Common myeloid progenitor, CD34-positive (primary cell): ENCODE data around the gene BPIFB3.
"Not testable (repeated sequence)": the region's sequence is repeated elsewhere in the genome, so short reads cannot be mapped to it uniquely, and the experiment has no call there.

ENCODE experiments used
- CTCF ChIA-PET: fragments of 350-600 bp; sonication (Branson Sonifier 250); formaldehyde crosslinking; loops from one replicate; lab custom pipeline; 2021; ENCODE audit warnings: antibody characterized with exemption; lab: Charles Lee
- POLR2A ChIA-PET: fragments of 350-600 bp; sonication (Branson Sonifier 250); formaldehyde crosslinking; loops from one replicate; lab custom pipeline; 2021; ENCODE audit warnings: antibody characterized with exemption; lab: Charles Lee
- DNase-seq, 3 donors: peaks; one replicate each; pipeline versions ENCODE4 v3.0.0 to v3.0.0-alpha.2; 2013
- H3K27ac ChIP-seq, 2 experiments: 1 replicate in 1 of 2; 2 replicates in 1 of 2; pipeline ENCODE4 v1.7.0; 2013; ENCODE audit warnings: inconsistent platforms in 2 of 2, low read length in 2 of 2, mild to moderate bottlenecking in 2 of 2, low read depth in 1 of 2, moderate library complexity in 1 of 2; ENCODE audit not compliant: severe bottlenecking in 2 of 2, insufficient read depth in 1 of 2, poor library complexity in 1 of 2
- H3K27me3 ChIP-seq, 5 experiments: replicated peaks in 2 of 5; 1 replicate in 3 of 5; 2 replicates in 2 of 5; pipeline versions ENCODE4 v1.6.1 to v1.7.0; 2013; ENCODE audit warnings: low read length in 4 of 5, mild to moderate bottlenecking in 2 of 5, moderate library complexity in 2 of 5, inconsistent platforms in 1 of 5; ENCODE audit not compliant: insufficient read depth in 5 of 5, control insufficient read depth in 4 of 5
- H3K36me3 ChIP-seq, 4 experiments: 1 replicate in 2 of 4; 2 replicates in 2 of 4; pipeline versions ENCODE4 v1.6.1 to v1.7.0; 2013; ENCODE audit warnings: low read length in 3 of 4, control low read depth in 1 of 4, mild to moderate bottlenecking in 1 of 4; ENCODE audit not compliant: control insufficient read depth in 4 of 4, insufficient read depth in 4 of 4
- H3K4me1 ChIP-seq, 4 experiments: 1 replicate in 3 of 4; 2 replicates in 1 of 4; pipeline versions ENCODE4 v1.6.1 to v1.7.1; 2013; ENCODE audit warnings: low read length in 3 of 4, mild to moderate bottlenecking in 3 of 4, control low read depth in 1 of 4, inconsistent platforms in 1 of 4, moderate library complexity in 1 of 4; ENCODE audit not compliant: control insufficient read depth in 4 of 4, insufficient read depth in 4 of 4; ENCODE audit errors: control extremely low read depth in 1 of 4
- H3K4me3 ChIP-seq, 7 experiments: 1 replicate in 4 of 7; 2 replicates in 3 of 7; pipeline versions ENCODE4 v1.5.1 to v1.7.0; 2013; ENCODE audit warnings: mild to moderate bottlenecking in 7 of 7, low read length in 6 of 7, moderate library complexity in 6 of 7, inconsistent platforms in 2 of 7, low read depth in 2 of 7, control low read depth in 1 of 7; ENCODE audit not compliant: insufficient read depth in 4 of 7, control insufficient read depth in 1 of 7; ENCODE audit errors: extremely low read depth in 1 of 7
- H3K9me3 ChIP-seq, 5 experiments: 1 replicate in 4 of 5; 2 replicates in 1 of 5; pipeline versions ENCODE4 v1.6.1 to v1.7.1; 2013; ENCODE audit warnings: low read length in 4 of 5, mild to moderate bottlenecking in 2 of 5, inconsistent platforms in 1 of 5, low read depth in 1 of 5, moderate library complexity in 1 of 5; ENCODE audit not compliant: control insufficient read depth in 4 of 5, insufficient read depth in 2 of 5; ENCODE audit errors: control extremely low read depth in 1 of 5
- WGBS: methylation state at CpG from one replicate; pipeline ENCODE4 v1.1.5; 2013; ENCODE audit not compliant: insufficient coverage; 5-methylcytosine and 5-hydroxymethylcytosine counted together

The BPIFB3 gene

GRCh38 chr20:33110147-33110825, 56.6 kb downstream of the BPIFB3 start:
- peaks cover 0 to 1% (median 0%) of the 10 kb centered on the region in 5 experiments for H3K9me3 ChIP-seq
- ChIA-PET CTCF (interaction anchor here (0.7 kb wide), 1 partner anchor 1460 kb away, joined by 3 read pairs; no protein-coding TSS in a partner anchor), POLR2A (no interaction called here)
- no peaks in the 10 kb centered on the region for H3K4me1 ChIP-seq
- DNase-seq = no peak
- no peaks in the 10 kb centered on the region for H3K36me3 ChIP-seq
- H3K4me3 ChIP-seq = no peak overlapping the region
- H3K27me3 ChIP-seq = peaks cover 0 to 1% (median 0%) of the 10 kb centered on the region in 5 experiments
- H3K27ac ChIP-seq = no peak overlapping the region
- 92% methylated on average over 4 of the region's 8 CpGs for WGBS

GRCh38 chr20:33111306-33111705, 57.6 kb downstream of the BPIFB3 start:
- peaks cover 0 to 1% (median 0%) of the 10 kb centered on the region in 5 experiments for H3K27me3 ChIP-seq
- WGBS = 94% methylated on average over 5 of the region's 5 CpGs
- no peak overlapping the region for H3K27ac ChIP-seq
- no peak overlapping the region for H3K4me3 ChIP-seq
- CTCF ChIA-PET = no interaction called here
- POLR2A ChIA-PET = no interaction called here
- peaks cover 0 to 1% (median 0%) of the 10 kb centered on the region in 5 experiments for H3K9me3 ChIP-seq
- no peak for DNase-seq
- H3K4me1 ChIP-seq = no peaks in the 10 kb centered on the region
- H3K36me3 ChIP-seq = no peaks in the 10 kb centered on the region

- no peak overlapping the region for H3K4me3 ChIP-seq
Measured at GRCh38 chr20:33112547-33113386, 59.1 kb downstream of the BPIFB3 start.

GRCh38 chr20:33113387-33113908, 59.7 kb downstream of the BPIFB3 start:
- ChIA-PET POLR2A (no interaction called here), CTCF (no interaction called here)
- no peak for DNase-seq
- H3K4me3 ChIP-seq = no peak overlapping the region
- WGBS = 94% methylated on average over 5 of the region's 6 CpGs
- H3K27ac ChIP-seq = no peak overlapping the region
- H3K4me1 ChIP-seq = no peaks in the 10 kb centered on the region
- peaks cover 0 to 1% (median 0%) of the 10 kb centered on the region in 5 experiments for H3K9me3 ChIP-seq
- peaks cover 0 to 2% (median 0%) of the 10 kb centered on the region in 5 experiments for H3K27me3 ChIP-seq
- no peaks in the 10 kb centered on the region for H3K36me3 ChIP-seq

More at GRCh38 chr20:33112547-33113386, 59.1 kb downstream of the BPIFB3 start:
- Histone ChIP-seq H3K9me3 (peaks cover 0 to 1% (median 0%) of the 10 kb centered on the region in 5 experiments), H3K36me3 (no peaks in the 10 kb centered on the region), H3K27ac (no peak overlapping the region), H3K27me3 (peaks cover 0 to 1% (median 0%) of the 10 kb centered on the region in 5 experiments), H3K4me1 (no peaks in the 10 kb centered on the region)
- no peak for DNase-seq
- CTCF ChIA-PET = no interaction called here
- POLR2A ChIA-PET = no interaction called here
- WGBS = 100% methylated on average over 2 of the region's 7 CpGs

- POLR2A ChIA-PET, H3K27ac ChIP-seq, H3K9me3 ChIP-seq, H3K27me3 ChIP-seq, H3K36me3 ChIP-seq, CTCF ChIA-PET, DNase-seq, H3K4me3 ChIP-seq, H3K4me1 ChIP-seq: not testable (repeated sequence)
- 100% methylated on average over 5 of the region's 34 CpGs for WGBS
Measured at GRCh38 chr20:33115501-33115900, 61.8 kb downstream of the BPIFB3 start.

GRCh38 chr20:33119725-33120720, 66.3 kb downstream of the BPIFB3 start:
- H3K27me3 ChIP-seq = peaks cover 0 to 4% (median 0%) of the 10 kb centered on the region in 5 experiments
- ChIA-PET POLR2A (no interaction called here), CTCF (no interaction called here)
- no peak overlapping the region for H3K27ac ChIP-seq
- no peak for DNase-seq
- no peak overlapping the region for H3K4me3 ChIP-seq
- no peaks in the 10 kb centered on the region for H3K4me1 ChIP-seq
- H3K36me3 ChIP-seq = no peaks in the 10 kb centered on the region
- 100% methylated on average over 2 of the region's 3 CpGs for WGBS
- no peaks in the 10 kb centered on the region for H3K9me3 ChIP-seq
